Activated gamma-delta T cell (primary cell): ENCODE measurements around the gene FAP.

Source experiments
- DNase-seq: peaks from one replicate; lab custom pipeline; 2025; lab: John Stamatoyannopoulos, UW

Gene FAP

DNA sequence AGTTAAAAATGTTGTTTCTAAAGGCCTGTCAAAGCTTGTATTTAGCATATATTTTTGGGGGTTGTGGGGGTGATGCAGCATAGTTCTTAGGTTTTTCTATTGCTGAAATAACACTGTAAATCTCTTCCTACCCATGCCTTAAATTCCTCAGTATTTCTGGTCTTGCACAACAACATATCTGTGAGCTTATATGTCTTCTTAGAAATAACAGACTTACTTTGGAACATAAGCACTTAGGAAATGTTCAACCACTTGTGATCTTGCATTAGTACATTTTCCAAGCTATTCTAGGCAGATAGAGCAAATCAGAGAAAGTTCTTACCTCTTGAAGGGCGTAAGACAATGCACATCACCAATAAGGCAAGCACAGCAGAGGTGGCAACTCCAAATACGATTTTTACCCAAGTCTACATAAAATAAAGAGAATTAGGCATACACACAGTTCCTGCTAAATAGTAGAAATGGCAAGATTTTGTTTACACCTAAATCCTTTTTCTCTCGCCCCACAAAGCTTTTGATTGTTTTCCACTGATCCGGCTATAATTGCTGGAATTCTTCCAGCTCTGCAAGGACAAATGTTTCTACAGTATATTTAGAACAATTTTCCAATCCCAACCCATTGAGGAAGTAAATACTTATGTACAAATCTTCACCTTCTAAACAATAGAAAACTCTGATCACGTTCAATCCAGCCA is 512 bp downstream of the FAP start:
- DNase-seq, result no peak

DNA sequence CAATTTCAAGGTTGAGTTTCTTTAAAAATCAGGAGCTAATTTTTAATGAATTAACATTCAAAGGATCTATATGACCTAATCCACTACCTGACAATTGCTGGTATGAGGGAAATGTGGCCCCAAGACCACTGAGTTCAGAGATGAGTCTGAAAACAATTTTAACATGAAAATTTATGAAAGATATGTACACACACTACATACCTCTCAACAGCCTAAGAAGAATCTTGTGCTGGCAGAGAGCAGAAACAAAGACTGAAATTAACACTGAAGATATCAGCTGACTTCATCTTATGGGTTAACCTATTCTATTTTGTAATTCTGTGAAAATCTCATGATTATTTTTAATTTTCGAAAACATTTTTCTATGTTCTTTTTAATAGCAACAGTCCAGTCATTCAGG is 1.7 kb downstream of the FAP start:
- no peak for DNase-seq

DNA sequence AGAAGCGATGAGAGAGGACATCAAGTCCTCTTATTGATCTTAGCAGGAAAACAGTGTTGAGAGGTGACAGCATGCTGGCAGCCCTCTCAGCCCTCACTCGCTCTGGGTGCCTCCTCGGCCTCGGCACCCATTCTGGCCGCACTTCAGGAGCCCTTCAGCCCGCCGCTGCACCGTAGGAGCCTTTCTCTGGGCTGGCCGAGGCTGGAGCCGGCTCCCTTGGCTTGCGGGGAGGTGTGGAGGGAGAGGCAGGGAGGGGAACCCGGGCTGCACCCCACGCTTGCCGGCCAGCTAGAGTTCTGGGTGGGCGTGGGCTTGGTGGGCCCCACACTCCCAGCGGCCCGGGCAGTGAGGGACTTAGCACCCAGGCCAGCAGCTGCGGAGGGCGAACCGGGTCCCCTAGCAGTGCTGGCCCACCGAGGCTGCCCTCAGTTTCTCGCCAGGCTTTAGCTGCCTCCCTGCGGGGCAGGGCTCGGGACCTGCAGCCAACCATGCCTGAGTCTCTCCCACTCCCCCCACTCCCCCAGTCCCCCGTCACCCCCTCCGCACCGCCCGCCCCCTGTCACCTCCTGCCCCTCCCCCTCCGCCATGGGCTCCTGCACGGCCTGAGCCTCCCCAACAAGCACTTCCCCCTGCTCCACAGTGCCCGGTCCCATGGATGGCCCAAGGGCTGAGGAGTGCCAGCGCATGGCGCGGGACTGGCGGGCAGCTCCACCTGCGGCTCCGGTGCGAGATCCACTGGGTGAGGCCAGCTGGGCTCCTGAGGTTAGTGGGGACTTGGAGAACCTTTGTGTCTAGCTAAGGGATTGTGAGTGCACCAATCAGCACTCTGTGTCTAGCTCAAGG is 8.4 kb downstream of the FAP start:
- peak; percentile 13 for DNase-seq

DNA sequence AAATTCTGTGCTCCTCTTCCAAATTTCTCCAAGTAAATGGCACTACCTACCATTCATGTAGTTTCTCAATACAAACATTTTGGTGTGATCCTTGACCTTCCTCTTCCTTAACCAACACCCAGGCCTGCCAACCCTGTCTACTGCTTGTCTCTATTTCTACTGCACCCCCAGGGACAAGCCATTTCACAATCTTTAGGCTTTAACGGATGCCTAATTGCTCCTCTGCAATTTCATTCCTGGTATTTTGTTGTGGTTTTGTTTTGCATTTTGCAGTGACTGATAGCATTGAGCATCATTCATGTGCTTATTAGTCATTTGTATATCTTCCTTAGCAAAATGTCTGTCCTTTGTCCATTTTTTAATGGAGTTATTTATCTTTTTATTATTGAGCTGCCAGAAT is 10.0 kb downstream of the FAP start:
- no peak for DNase-seq

DNA sequence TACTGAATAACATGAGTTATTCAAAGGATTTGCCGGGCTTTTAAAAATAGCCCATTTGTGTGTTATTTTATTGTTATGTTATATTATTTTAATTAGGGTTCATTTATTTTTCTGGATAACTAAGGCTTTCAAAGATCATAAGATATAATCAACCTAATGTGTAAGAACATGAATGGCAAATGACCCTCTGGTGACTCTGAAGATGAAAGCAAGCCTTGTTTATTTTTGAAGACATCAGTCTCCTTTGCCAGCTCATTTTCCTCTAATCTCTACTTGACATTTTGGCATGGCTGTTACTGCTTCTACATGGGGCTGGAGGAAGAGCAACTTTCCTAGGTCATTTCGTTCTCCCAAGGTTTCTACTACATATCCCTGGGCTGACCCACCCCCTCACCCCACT is 10.6 kb downstream of the FAP start:
- DNase-seq, result no peak

DNA sequence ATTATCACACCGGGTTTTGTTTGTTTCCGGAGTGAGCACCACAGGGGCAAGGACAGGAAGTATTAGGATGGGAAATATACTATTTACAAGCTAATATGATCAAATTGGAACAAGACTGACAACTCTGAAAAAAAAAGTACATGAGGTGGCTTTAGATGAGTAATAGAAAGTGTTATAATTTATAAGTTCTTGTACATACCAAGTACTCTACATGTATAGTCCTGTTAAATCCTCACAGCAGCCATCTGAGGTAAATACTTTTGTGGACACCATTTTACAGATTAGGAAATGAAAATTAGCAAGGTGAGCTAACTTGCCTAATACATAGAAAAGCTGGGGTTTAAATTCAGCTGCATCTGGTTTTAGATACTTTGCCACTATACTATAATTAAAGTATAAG is 11.2 kb downstream of the FAP start:
- no peak for DNase-seq

GRCh38 chr2:162230761-162231160 is 12.5 kb downstream of the FAP start:
- DNase-seq, result no peak

DNA sequence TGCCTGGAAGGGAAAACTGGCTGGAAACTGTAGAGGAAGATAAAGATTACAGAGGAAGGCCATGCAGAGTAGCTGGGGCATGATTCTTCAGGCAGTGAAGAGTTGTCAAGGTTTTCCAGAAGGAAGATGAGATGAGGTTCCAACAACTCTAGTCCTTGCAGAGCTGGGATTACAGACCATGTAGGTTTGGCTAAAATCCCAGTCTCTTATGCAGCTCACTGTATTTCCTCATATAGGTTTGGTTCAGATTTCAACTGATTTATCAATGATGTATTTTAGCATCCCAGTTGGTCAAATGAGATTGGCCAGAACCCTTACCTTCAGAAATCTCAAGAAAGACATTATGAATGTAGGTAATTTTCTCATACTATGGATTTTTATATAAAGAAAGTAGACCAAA is 16.4 kb downstream of the FAP start:
- no peak for DNase-seq

GRCh38 chr2:162221064-162221463 is 22.2 kb downstream of the FAP start:
- DNase-seq, result peak; percentile 11

DNA sequence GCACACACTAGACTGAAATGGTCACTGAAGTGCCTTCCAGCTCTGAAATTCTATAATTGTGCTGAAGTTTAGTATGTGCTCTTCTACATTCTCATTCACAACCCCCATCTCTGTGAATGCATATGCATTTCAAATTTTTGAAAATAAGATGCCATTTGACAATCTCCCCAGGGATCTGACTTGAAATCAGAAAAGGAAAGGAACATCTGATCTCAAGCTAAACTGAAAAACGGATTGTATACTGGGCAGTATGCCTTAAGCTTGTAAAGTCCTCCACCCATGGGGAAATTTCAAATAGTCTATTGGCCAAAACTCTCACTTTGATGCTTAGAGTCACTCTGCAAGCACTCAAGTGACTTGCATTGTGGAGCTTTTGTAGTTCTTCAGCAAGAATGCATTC is 22.9 kb downstream of the FAP start:
- no peak for DNase-seq

- DNase-seq, result no peak
Observed at GRCh38 chr2:162219426-162219825, 23.8 kb downstream of the FAP start.

DNA sequence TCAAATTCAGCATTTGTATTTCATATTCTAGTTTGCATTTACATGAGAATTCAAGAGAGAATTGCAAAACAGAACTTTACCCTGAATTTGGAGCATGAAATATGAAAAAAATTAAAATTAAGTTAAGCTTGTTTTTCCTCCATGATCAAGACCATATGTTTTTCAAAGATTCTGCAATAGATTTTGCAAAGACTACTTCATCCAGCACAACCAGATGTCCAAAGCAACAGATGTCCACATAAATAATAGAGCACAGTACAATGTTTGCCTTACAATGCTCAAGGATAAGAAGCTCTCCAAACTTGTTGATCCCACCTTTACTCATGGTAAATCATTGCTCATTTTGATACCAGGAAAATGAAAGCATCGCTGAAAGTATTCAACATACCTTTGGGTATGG is 25.6 kb downstream of the FAP start:
- DNase-seq, result no peak

GRCh38 chr2:162215162-162215561 is 28.1 kb downstream of the FAP start:
- no peak for DNase-seq

- DNase-seq, result no peak
Observed at GRCh38 chr2:162212366-162212765, 30.9 kb downstream of the FAP start.

GRCh38 chr2:162211732-162212131 is 31.5 kb downstream of the FAP start:
- DNase-seq, result no peak

DNA sequence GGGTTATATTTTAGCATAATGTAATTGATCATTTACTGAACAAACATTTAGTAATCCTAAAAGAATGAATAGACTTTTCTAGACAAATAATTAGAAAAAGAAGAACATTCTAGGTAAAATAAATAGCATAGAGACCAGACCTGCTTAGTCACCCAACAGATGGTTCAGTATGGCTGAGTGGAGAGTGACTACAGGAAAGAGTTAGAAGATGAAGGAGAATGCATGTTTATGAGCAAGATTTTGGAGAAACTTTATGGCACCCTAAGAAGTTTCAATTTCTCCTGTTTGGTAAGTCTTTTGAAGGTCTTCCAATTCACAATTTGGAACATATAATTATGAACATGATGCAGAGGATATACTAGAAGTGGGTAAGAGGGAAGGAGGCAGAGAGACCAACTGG is 32.9 kb downstream of the FAP start:
- no peak for DNase-seq

DNA sequence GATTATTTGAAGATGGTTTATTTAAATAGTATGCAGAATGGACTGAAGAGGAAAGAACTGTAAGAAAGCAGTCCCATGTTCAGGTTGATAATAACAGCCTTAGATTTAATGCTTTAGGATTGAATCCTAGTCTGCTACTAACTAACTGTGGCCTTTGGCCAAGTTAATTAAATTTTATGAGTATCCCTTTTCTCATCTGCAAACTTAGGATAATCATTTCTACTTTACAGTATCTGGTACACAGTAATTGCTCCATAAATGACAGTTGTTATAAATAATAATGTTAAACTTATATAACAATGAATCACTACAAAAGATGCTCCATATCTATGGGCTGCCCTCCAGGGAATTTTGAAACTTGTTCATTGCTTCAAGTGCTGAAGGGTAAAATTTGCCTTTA is 41.0 kb downstream of the FAP start:
- DNase-seq, result no peak

GRCh38 chr2:162200636-162201035 is 42.6 kb downstream of the FAP start:
- no peak for DNase-seq

- DNase-seq, result no peak
Observed at GRCh38 chr2:162199913-162200312, 43.3 kb downstream of the FAP start.

GRCh38 chr2:162198239-162198638 is 45.0 kb downstream of the FAP start:
- DNase-seq, result no peak

- no peak for DNase-seq
Observed at GRCh38 chr2:162197069-162197825, 46.0 kb downstream of the FAP start.

DNA sequence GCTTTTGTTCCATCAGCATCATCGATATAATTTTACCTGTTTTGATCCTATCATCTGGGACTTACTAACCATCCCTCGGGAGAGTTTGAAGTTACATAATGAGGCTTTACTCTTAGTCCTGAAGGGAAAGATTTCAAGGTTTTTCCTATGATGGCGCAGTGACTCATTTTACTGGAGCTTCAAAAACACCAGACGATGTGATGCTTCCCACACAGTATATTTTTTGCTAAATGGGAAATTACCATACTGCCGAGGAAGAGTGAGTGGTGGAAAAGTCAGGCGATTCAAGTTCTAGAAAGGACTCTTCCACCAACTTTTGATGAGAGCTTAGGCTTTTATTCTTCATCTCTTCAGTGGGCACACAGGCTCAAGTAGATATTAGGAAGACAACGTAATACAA is 46.6 kb downstream of the FAP start:
- no peak for DNase-seq

- no peak for DNase-seq
Observed at GRCh38 chr2:162188451-162188850, 54.8 kb downstream of the FAP start.
